ENCODE measurements around the gene ANKRD44.

The ANKRD44 gene

GRCh38 chr2:197254776-197255530 lies 55.6 kb downstream of the ANKRD44 start:
- no peaks in the 10 kb centered on the region for H3K27me3 ChIP-seq (ENCODE audit: control insufficient read depth, insufficient read depth, low read length)
- no peak overlapping the region for H3K9ac ChIP-seq (ENCODE audit: low read depth, low read length)
- H3K4me1 ChIP-seq (ENCODE audit: control insufficient read depth, insufficient read depth, low read length) = peaks cover 23% of the 10 kb centered on the region
- H3K4me3 ChIP-seq (ENCODE audit: low read length) = no peak overlapping the region
- H3K9me3 ChIP-seq (replicated peaks; ENCODE audit: low read length) = no peaks in the 10 kb centered on the region
- H3K36me3 ChIP-seq (ENCODE audit: insufficient read depth, low read length) = no peaks in the 10 kb centered on the region
- peak overlapping the region; percentile 46 for H3K4me2 ChIP-seq (ENCODE audit: low read length)

- Histone ChIP-seq H3K4me2 (ENCODE audit: low read length) (peak overlapping the region; percentile 61), H3K9ac (ENCODE audit: low read depth, low read length) (no peak overlapping the region), H3K9me3 (replicated peaks; ENCODE audit: low read length) (no peaks in the 10 kb centered on the region), H3K27me3 (ENCODE audit: control insufficient read depth, insufficient read depth, low read length) (no peaks in the 10 kb centered on the region), H3K4me1 (ENCODE audit: control insufficient read depth, insufficient read depth, low read length) (peaks cover 26% of the 10 kb centered on the region), H3K4me3 (ENCODE audit: low read length) (peak overlapping the region; percentile 22), H3K36me3 (ENCODE audit: insufficient read depth, low read length) (no peaks in the 10 kb centered on the region)
Observed at GRCh38 chr2:197251576-197251975, 59.0 kb downstream of the ANKRD44 start.

DNA sequence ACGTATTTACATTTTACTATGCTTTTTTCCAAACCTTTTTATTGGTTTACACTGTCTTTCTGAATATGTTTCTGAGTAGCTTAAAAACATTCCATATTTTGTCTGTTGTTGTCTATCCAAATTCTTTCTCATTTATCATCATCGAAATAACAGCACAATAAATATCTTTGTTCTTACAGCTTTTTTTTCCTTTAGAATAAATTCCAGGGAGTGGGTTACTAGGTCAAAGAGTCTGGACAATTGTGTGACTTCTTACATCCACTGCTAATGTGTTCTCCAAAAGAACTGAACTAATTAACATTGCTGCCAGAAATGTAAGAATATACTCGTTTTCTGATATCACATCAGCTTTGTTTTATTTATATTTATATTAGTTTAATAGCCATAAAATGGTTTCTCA lies 59.4 kb downstream of the ANKRD44 start:
- Histone ChIP-seq H3K4me2 (ENCODE audit: low read length) (peak overlapping the region; percentile 61), H3K9ac (ENCODE audit: low read depth, low read length) (no peak overlapping the region), H3K4me1 (ENCODE audit: control insufficient read depth, insufficient read depth, low read length) (peaks cover 26% of the 10 kb centered on the region), H3K27me3 (ENCODE audit: control insufficient read depth, insufficient read depth, low read length) (no peaks in the 10 kb centered on the region), H3K4me3 (ENCODE audit: low read length) (no peak overlapping the region), H3K36me3 (ENCODE audit: insufficient read depth, low read length) (no peaks in the 10 kb centered on the region), H3K9me3 (replicated peaks; ENCODE audit: low read length) (no peaks in the 10 kb centered on the region)

DNA sequence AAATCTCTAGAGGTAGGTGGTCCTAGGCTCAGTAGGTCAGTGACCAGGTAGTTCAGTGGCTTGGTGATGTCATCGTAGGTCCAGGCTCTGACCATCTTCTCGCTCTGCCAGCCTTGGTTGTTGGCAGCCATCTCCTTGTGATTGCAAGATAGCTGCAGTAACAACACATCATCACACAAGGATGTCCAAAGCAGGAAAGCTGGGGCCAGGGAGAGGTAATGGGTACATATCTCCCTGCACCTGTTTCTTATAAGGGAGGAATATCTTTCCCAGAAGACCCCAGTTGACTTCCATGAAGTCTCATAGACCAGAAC lies 60.5 kb downstream of the ANKRD44 start:
- peaks cover 21% of the 10 kb centered on the region for H3K4me1 ChIP-seq (ENCODE audit: control insufficient read depth, insufficient read depth, low read length)
- no peak overlapping the region for H3K4me3 ChIP-seq (ENCODE audit: low read length)
- H3K9ac ChIP-seq (ENCODE audit: low read depth, low read length) = no peak overlapping the region
- no peaks in the 10 kb centered on the region for H3K9me3 ChIP-seq (replicated peaks; ENCODE audit: low read length)
- no peaks in the 10 kb centered on the region for H3K36me3 ChIP-seq (ENCODE audit: insufficient read depth, low read length)
- H3K27me3 ChIP-seq (ENCODE audit: control insufficient read depth, insufficient read depth, low read length) = no peaks in the 10 kb centered on the region
- no peak overlapping the region for H3K4me2 ChIP-seq (ENCODE audit: low read length)

DNA sequence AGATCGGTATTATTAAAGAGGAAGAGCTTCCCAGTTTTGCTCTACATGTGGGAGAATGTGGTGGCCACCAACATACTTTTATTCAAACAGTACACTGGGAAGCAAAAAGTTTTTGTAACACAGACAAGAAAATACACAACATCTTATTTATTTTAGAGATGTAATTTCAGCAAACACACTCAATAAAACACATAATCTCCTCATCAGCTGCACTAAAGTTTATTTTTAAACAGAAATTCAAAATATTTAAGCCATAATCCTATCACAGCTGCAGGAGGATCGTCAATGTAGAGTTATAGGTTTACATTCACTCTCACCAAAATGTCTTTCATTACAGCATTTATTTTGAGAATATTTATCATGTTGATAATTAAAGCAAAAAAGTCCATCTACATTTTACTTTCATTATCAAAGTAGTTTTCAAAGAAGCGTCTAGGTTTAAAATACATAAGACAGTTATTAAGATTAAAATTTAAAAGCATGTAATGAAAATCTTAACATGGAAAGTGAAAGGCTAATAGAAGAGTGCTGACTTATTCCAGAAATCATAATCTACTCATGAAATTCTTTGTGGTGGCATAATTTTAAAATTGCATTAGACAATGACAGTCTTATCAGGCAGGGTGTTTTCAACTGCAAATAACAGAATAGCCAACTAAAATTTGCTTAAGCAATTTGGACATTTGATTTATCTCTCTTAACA lies 61.0 kb downstream of the ANKRD44 start:
- Histone ChIP-seq H3K4me2 (ENCODE audit: low read length) (no peak overlapping the region), H3K9ac (ENCODE audit: low read depth, low read length) (no peak overlapping the region), H3K4me3 (ENCODE audit: low read length) (no peak overlapping the region), H3K4me1 (ENCODE audit: control insufficient read depth, insufficient read depth, low read length) (peaks cover 21% of the 10 kb centered on the region), H3K36me3 (ENCODE audit: insufficient read depth, low read length) (no peaks in the 10 kb centered on the region), H3K9me3 (replicated peaks; ENCODE audit: low read length) (no peaks in the 10 kb centered on the region), H3K27me3 (ENCODE audit: control insufficient read depth, insufficient read depth, low read length) (no peaks in the 10 kb centered on the region)

GRCh38 chr2:197248623-197249022 lies 62.0 kb downstream of the ANKRD44 start:
- H3K9me3 ChIP-seq (replicated peaks; ENCODE audit: low read length) = no peaks in the 10 kb centered on the region
- H3K4me1 ChIP-seq (ENCODE audit: control insufficient read depth, insufficient read depth, low read length) = peaks cover 21% of the 10 kb centered on the region
- no peaks in the 10 kb centered on the region for H3K36me3 ChIP-seq (ENCODE audit: insufficient read depth, low read length)
- H3K4me2 ChIP-seq (ENCODE audit: low read length) = no peak overlapping the region
- no peak overlapping the region for H3K4me3 ChIP-seq (ENCODE audit: low read length)
- no peak overlapping the region for H3K9ac ChIP-seq (ENCODE audit: low read depth, low read length)
- no peaks in the 10 kb centered on the region for H3K27me3 ChIP-seq (ENCODE audit: control insufficient read depth, insufficient read depth, low read length)

DNA sequence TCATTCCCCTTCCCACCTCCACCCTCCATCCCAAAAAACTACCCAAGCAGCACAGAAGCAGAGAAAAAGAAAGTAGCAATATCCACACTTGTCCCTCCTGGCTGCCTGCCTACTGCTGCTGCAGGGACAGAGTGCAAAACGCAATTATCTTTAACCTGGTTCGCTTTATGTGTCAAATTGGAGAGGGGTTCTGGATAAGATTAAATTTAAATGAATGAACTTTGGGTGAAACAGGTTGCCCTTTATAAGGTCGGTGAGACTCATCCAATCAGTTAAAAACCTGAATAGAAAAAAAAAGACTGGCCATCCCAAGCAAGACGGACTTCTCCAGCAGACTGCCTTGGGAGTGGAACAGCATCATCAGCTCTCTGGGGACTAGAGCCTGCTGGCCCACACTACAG lies 62.6 kb downstream of the ANKRD44 start:
- H3K9me3 ChIP-seq (replicated peaks; ENCODE audit: low read length) = no peaks in the 10 kb centered on the region
- H3K4me1 ChIP-seq (ENCODE audit: control insufficient read depth, insufficient read depth, low read length) = peaks cover 21% of the 10 kb centered on the region
- no peak overlapping the region for H3K4me2 ChIP-seq (ENCODE audit: low read length)
- no peaks in the 10 kb centered on the region for H3K27me3 ChIP-seq (ENCODE audit: control insufficient read depth, insufficient read depth, low read length)
- H3K4me3 ChIP-seq (ENCODE audit: low read length) = no peak overlapping the region
- H3K9ac ChIP-seq (ENCODE audit: low read depth, low read length) = no peak overlapping the region
- H3K36me3 ChIP-seq (ENCODE audit: insufficient read depth, low read length) = no peaks in the 10 kb centered on the region

GRCh38 chr2:197247083-197247482 lies 63.5 kb downstream of the ANKRD44 start:
- Histone ChIP-seq H3K36me3 (ENCODE audit: insufficient read depth, low read length) (no peaks in the 10 kb centered on the region), H3K9me3 (replicated peaks; ENCODE audit: low read length) (no peaks in the 10 kb centered on the region), H3K27me3 (ENCODE audit: control insufficient read depth, insufficient read depth, low read length) (no peaks in the 10 kb centered on the region), H3K4me1 (ENCODE audit: control insufficient read depth, insufficient read depth, low read length) (peaks cover 21% of the 10 kb centered on the region), H3K4me2 (ENCODE audit: low read length) (no peak overlapping the region), H3K9ac (ENCODE audit: low read depth, low read length) (no peak overlapping the region), H3K4me3 (ENCODE audit: low read length) (no peak overlapping the region)

DNA sequence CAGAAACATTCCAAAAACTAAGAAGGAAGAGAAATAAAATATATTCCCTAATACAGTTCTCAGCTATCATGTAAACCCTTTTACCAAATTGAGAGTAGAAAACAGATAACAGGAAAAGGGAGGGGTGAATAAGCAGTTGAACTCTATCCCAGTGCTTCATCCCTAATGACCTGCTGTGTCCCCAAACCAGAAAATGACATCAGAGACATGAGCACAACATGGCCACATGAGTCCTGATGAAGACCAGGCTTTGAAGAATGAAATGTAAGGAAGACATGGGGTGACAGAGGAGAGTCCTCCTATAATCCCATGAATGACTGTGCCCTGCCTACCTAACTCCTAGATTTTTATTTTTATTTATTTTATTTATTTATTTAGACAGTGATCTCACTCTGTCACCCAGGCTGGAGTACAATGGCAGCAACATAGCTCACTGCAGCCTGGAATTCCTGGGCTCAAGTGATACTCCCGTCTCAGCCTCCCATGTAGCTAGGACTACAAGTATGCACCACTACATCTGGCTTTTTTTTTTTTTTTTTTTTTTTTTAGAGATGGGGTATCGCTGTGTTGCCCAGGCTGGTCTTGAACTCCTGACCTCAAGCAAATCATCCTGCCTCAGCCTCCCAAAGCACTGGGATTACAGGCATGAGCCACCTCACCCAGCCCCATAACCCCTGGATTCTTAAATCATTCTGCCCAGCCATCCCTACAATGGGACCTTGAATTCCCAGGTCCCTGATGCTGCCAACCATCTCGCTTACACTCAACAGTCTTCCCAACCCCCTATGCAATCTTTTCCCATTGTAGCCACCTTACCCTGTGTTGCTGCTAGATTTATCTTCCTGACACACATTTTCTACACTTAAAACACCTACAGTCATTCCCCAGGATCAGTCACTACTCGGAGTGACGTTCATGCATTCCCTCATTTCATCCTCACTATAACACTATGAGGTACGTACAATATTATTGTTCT lies 64.5 kb downstream of the ANKRD44 start:
- Histone ChIP-seq H3K4me3 (ENCODE audit: low read length) (no peak overlapping the region), H3K4me1 (ENCODE audit: control insufficient read depth, insufficient read depth, low read length) (peaks cover 20% of the 10 kb centered on the region), H3K9me3 (replicated peaks; ENCODE audit: low read length) (no peaks in the 10 kb centered on the region), H3K27me3 (ENCODE audit: control insufficient read depth, insufficient read depth, low read length) (no peaks in the 10 kb centered on the region), H3K4me2 (ENCODE audit: low read length) (no peak overlapping the region), H3K9ac (ENCODE audit: low read depth, low read length) (no peak overlapping the region), H3K36me3 (ENCODE audit: insufficient read depth, low read length) (no peaks in the 10 kb centered on the region)

DNA sequence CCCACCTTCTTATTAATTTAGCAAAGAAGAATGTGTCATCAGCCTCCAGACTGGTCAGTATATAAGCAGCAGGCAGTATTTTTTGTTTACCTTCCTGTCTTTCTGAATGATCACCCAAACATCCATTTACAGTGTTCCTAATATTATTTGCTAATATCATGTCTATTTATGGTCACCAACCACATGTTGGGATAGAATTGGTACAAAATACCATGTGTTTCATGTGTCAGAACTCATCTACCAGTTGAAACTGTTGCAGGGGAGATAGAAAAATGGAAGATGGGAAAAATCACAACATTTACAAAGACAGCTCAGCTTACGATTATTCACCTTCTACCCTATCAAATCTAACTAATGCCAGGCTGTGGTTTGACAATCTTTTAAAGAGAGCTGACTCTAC lies 66.2 kb downstream of the ANKRD44 start:
- no peak overlapping the region for H3K4me3 ChIP-seq (ENCODE audit: low read length)
- no peaks in the 10 kb centered on the region for H3K27me3 ChIP-seq (ENCODE audit: control insufficient read depth, insufficient read depth, low read length)
- H3K9ac ChIP-seq (ENCODE audit: low read depth, low read length) = no peak overlapping the region
- H3K4me1 ChIP-seq (ENCODE audit: control insufficient read depth, insufficient read depth, low read length) = peaks cover 12% of the 10 kb centered on the region
- H3K4me2 ChIP-seq (ENCODE audit: low read length) = no peak overlapping the region
- no peaks in the 10 kb centered on the region for H3K9me3 ChIP-seq (replicated peaks; ENCODE audit: low read length)
- H3K36me3 ChIP-seq (ENCODE audit: insufficient read depth, low read length) = no peaks in the 10 kb centered on the region

GRCh38 chr2:197242719-197243118 lies 67.9 kb downstream of the ANKRD44 start:
- Histone ChIP-seq H3K4me3 (ENCODE audit: low read length) (no peak overlapping the region), H3K4me2 (ENCODE audit: low read length) (no peak overlapping the region), H3K9me3 (replicated peaks; ENCODE audit: low read length) (no peaks in the 10 kb centered on the region), H3K4me1 (ENCODE audit: control insufficient read depth, insufficient read depth, low read length) (peaks cover 9% of the 10 kb centered on the region), H3K36me3 (ENCODE audit: insufficient read depth, low read length) (no peaks in the 10 kb centered on the region), H3K9ac (ENCODE audit: low read depth, low read length) (no peak overlapping the region), H3K27me3 (ENCODE audit: control insufficient read depth, insufficient read depth, low read length) (no peaks in the 10 kb centered on the region)
